PFSK-1 (cell line): Measurements from ENCODE around the gene PANK1.

ENCODE experiments used
- FOXP2 ChIP-seq: optimal IDR thresholded peaks from 2 replicates; pipeline ENCODE3; 2011; ENCODE audit warnings: borderline replicate concordance, control low read depth, inconsistent platforms; ENCODE audit not compliant: insufficient read depth; ENCODE audit errors: extremely low read length, extremely low read depth
- POLR2AphosphoS5 ChIP-seq: IDR thresholded peaks from 2 replicates; pipeline ENCODE4 v1.6.1; 2012; ENCODE audit warnings: low read depth, mild to moderate bottlenecking, control low read depth, low read length, moderate library complexity
- REST ChIP-seq, 2 experiments: IDR thresholded peaks; 2 replicates each; pipeline versions ENCODE4 v1.6.1 to v1.8.0; 2011 to 2012; ENCODE audit warnings: low read depth in 2 of 2, low read length in 2 of 2, control low read depth in 1 of 2, inconsistent platforms in 1 of 2, mild to moderate bottlenecking in 1 of 2, moderate library complexity in 1 of 2; ENCODE audit not compliant: insufficient read depth in 1 of 2
- SIN3A ChIP-seq: IDR thresholded peaks from 2 replicates; pipeline ENCODE4 v1.6.1; 2012; ENCODE audit warnings: mild to moderate bottlenecking, low read length, moderate library complexity, borderline replicate concordance; ENCODE audit not compliant: insufficient read depth
- TAF1 ChIP-seq: IDR thresholded peaks from 2 replicates; pipeline ENCODE4 v1.6.1; 2012; ENCODE audit warnings: low read length, control low read depth, borderline replicate concordance; ENCODE audit not compliant: insufficient read depth

PANK1 gene

GRCh38 chr10:89556600-89556999 lies 88.4 kb downstream of the PANK1 start:
- TF ChIP-seq REST (IDR thresholded peaks at IDR 0.05; ENCODE audit: insufficient read depth in 1 of 2, low read depth in 2 of 2, low read length in 2 of 2) = no peak
- TF ChIP-seq POLR2AphosphoS5 = no peak
- no peak for TF ChIP-seq FOXP2

GRCh38 chr10:89555688-89556445 lies 89.2 kb downstream of the PANK1 start:
- TF ChIP-seq POLR2AphosphoS5 (no peak), REST (IDR thresholded peaks at IDR 0.05; ENCODE audit: insufficient read depth in 1 of 2, low read depth in 2 of 2, low read length in 2 of 2) (no peak), FOXP2 (no peak), TAF1 (no peak), SIN3A (no peak)

GRCh38 chr10:89554433-89554832 lies 90.6 kb downstream of the PANK1 start:
- TF ChIP-seq REST (IDR thresholded peaks at IDR 0.05; ENCODE audit: insufficient read depth in 1 of 2, low read depth in 2 of 2, low read length in 2 of 2) (no peak), SIN3A (no peak), FOXP2 (no peak), POLR2AphosphoS5 (no peak), TAF1 (no peak)

GRCh38 chr10:89553064-89553734 lies 91.8 kb downstream of the PANK1 start:
- TF ChIP-seq FOXP2 (no peak), TAF1 (no peak), SIN3A (no peak), POLR2AphosphoS5 (no peak), REST (IDR thresholded peaks at IDR 0.05; ENCODE audit: insufficient read depth in 1 of 2, low read depth in 2 of 2, low read length in 2 of 2) (no peak)
